Upper lobe of right lung (tissue), 1 donor: ENCODE results near the gene NCKAP5. TPM values are rescaled to one million over a fixed set of nuclear protein-coding genes. Genes with fewer than 3 reads are reported as not detected.

Experiments
- ATAC-seq: fragments of 200-7000 bp; cut with Tn5 transposase; one replicate; pipeline ENCODE4 v1.9.1; 2020; ENCODE audit warnings: mild to moderate bottlenecking, moderate library complexity
- DNase-seq: peaks from one replicate; pipeline ENCODE4 v3.0.0-alpha.2; 2020
- H3K27ac ChIP-seq: fragments of 200-600 bp; one replicate; pipeline ENCODE4 v1.8.0; 2022
- H3K27me3 ChIP-seq: fragments of 200-600 bp; one replicate; pipeline ENCODE4 v1.8.0; 2022; ENCODE audit warnings: mild to moderate bottlenecking
- H3K36me3 ChIP-seq: fragments of 200-600 bp; one replicate; pipeline ENCODE4 v1.8.0; 2022
- H3K4me1 ChIP-seq: fragments of 200-600 bp; one replicate; pipeline ENCODE4 v1.8.0; 2022
- H3K4me3 ChIP-seq: fragments of 200-600 bp; one replicate; pipeline ENCODE4 v1.8.0; 2022; ENCODE audit warnings: mild to moderate bottlenecking
- H3K9me3 ChIP-seq: fragments of 200-600 bp; one replicate; pipeline ENCODE4 v1.8.0; 2022
- CTCF ChIP-seq: fragments of 200-600 bp; IDR thresholded peaks from one replicate; pipeline ENCODE4 v1.8.0; 2022; ENCODE audit warnings: antibody characterized with exemption
- intact Hi-C: fragments of 100-400 bp; cut with DNase I; formaldehyde crosslinking; loops from one replicate; pipeline ENCODE4 v1.11.0; 2022
- total RNA-seq: library from RNA; stranded (reverse); fragmentation: NEBNext Ultra II Directional; extraction: Animal tissue kit (Norgen Biotek cat#: 25700); gene quantifications from one replicate; pipeline ENCODE4 v1.2.1, GENCODE V29; 2021
- donor health status: DM: no; HTN: yes; CAD: no; lungs with severe emphysema.

NCKAP5 gene
- total RNA-seq, 1 donor from 2014 or later: 40.8 TPM

DNA sequence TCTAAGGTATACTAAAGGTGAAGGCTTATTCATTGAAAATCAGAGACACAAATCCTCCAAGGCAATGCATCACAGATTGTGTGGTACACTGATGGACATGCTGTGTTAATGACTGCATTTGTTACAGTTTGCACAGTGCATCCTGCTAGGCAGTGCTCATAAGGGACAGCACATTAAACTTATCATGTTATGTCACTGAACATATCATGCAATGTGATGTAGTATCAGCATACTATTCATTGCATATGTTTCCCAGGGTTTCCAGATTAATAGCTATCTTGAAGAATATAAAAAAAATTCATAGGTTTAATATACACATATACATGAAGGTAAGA, 225.3 kb downstream of the NCKAP5 start:
- DNase-seq (no peak), ATAC-seq (no peak)
- Histone ChIP-seq H3K9me3 (no peaks in the 10 kb centered on the region), H3K4me3 (no peak overlapping the region), H3K36me3 (no peaks in the 10 kb centered on the region), H3K27me3 (no peaks in the 10 kb centered on the region), H3K27ac (no peak overlapping the region), H3K4me1 (no peaks in the 10 kb centered on the region)
- intact Hi-C loops: no loop called here
- no peak for TF ChIP-seq CTCF

DNA sequence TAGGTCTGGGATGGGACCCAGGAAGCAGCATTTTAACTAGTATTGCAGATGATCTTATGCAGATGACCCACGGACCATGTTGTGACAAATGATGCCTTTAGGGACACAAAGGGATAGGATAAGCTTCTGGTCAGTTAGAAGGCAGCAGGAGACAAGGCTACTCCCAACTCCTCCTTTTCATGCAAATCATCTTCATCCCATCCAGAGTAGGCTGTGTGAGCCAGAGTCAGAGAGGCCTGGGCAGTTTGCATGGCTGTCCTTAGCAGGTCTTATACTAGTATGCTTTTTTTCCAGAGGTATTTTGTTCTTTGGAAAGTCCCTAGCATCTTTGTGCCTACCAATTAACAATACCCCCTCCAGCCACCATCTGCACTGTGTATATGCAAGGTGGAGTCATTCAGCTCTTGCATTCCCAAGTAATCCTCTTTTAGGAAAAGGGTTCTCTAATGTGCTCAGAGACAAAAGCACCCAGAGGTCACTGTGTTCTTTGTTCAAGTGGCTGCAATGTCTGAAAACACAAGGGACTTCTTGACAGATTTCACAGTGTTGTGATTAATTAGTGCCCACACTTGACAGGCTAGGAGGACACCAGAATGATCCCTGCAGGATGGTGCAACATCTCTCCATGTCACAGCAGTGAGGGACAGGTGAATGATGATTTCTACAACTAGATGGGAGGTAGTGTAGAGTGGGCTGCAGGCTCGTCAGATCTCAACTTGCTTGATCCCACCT, 225.8 kb downstream of the NCKAP5 start:
- Histone ChIP-seq H3K36me3 (no peaks in the 10 kb centered on the region), H3K4me1 (no peaks in the 10 kb centered on the region), H3K4me3 (no peak overlapping the region), H3K9me3 (no peaks in the 10 kb centered on the region), H3K27ac (no peak overlapping the region), H3K27me3 (no peaks in the 10 kb centered on the region)
- no peak for TF ChIP-seq CTCF
- no peak for DNase-seq
- intact Hi-C loops: no loop called here
- ATAC-seq: no peak

GRCh38 chr2:133341575-133341974, 226.7 kb downstream of the NCKAP5 start:
- intact Hi-C loops: no loop called here
- ATAC-seq: no peak
- no peaks in the 10 kb centered on the region for H3K9me3 ChIP-seq
- no peaks in the 10 kb centered on the region for H3K27me3 ChIP-seq
- DNase-seq: no peak
- no peak overlapping the region for H3K4me3 ChIP-seq
- TF ChIP-seq CTCF: no peak
- H3K36me3 ChIP-seq: no peaks in the 10 kb centered on the region
- H3K27ac ChIP-seq: no peak overlapping the region
- H3K4me1 ChIP-seq: no peaks in the 10 kb centered on the region

GRCh38 chr2:133338224-133338623, 230.0 kb downstream of the NCKAP5 start:
- DNase-seq (no peak), ATAC-seq (no peak)
- no peaks in the 10 kb centered on the region for H3K27me3 ChIP-seq
- no peaks in the 10 kb centered on the region for H3K4me1 ChIP-seq
- H3K27ac ChIP-seq: no peak overlapping the region
- H3K36me3 ChIP-seq: no peaks in the 10 kb centered on the region
- no peak for TF ChIP-seq CTCF
- H3K4me3 ChIP-seq: no peak overlapping the region
- no peaks in the 10 kb centered on the region for H3K9me3 ChIP-seq
- intact Hi-C loops: no loop called here

DNA sequence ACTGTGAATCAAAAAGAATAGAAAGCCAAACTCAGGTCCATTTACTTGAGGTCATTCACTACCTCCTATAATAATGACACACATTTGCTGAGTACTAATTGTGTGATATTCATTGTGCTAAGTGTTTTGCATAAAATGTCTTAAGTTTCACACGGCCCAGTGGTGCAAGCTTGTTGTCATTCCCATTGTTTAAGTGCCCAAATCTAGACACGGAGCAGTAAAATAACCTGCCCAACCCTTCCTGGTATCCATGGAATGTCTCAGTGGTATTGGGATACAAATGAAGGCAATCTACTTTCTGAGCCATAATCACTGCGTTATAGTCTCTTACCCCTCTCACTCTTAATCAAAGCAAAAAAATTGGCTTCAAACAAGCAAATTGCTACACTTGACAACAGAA, 233.3 kb downstream of the NCKAP5 start:
- Histone ChIP-seq H3K27me3 (no peaks in the 10 kb centered on the region), H3K27ac (no peak overlapping the region), H3K4me3 (no peak overlapping the region), H3K36me3 (no peaks in the 10 kb centered on the region), H3K4me1 (no peaks in the 10 kb centered on the region), H3K9me3 (no peaks in the 10 kb centered on the region)
- no peak for TF ChIP-seq CTCF
- DNase-seq (no peak), ATAC-seq (peak; percentile 30)
- intact Hi-C loops: no loop called here

DNA sequence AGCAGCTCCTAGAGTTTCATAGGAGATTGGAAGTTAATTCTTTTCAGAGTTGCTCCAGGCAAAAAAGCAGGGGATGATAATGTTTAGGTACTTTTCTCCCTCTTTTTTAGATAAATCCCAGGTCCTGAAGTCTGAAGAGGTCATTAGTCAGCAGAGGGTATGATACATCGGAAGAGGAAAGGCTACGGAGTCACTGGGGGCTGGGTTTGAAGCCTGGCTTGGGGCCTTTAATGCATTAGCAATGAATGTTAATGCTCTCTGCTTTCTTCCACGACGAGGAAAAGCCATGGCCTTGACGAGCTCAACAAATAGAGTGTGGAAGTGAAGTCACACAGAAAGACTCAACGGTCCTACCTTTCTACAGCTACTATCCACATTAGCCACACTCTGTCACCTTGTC, 235.1 kb downstream of the NCKAP5 start:
- H3K36me3 ChIP-seq: no peaks in the 10 kb centered on the region
- no peaks in the 10 kb centered on the region for H3K9me3 ChIP-seq
- TF ChIP-seq CTCF: no peak
- DNase-seq (no peak), ATAC-seq (no peak)
- no peak overlapping the region for H3K27ac ChIP-seq
- H3K4me3 ChIP-seq: no peak overlapping the region
- intact Hi-C loops: no loop called here
- H3K27me3 ChIP-seq: no peaks in the 10 kb centered on the region
- no peaks in the 10 kb centered on the region for H3K4me1 ChIP-seq
